GM10266 (cell line): Measurements from ENCODE around the gene ATXN1.
A peak's percentile ranks its signal among the peaks of the same experiment; 100 is the strongest.

Source experiments
- DNase-seq: peaks from one replicate; pipeline ENCODE4 v3.0.0; 2012; ENCODE audit errors: extremely low spot score
- TF ChIP-seq, protein P1 (sequence below): IDR thresholded peaks from 2 replicates; pipeline ENCODE4 v1.5.1; 2012; ENCODE audit warnings: mild to moderate bottlenecking, low read depth; ENCODE audit not compliant: control insufficient read depth, insufficient read depth; ENCODE audit errors: missing control alignments

The ATXN1 gene

DNA sequence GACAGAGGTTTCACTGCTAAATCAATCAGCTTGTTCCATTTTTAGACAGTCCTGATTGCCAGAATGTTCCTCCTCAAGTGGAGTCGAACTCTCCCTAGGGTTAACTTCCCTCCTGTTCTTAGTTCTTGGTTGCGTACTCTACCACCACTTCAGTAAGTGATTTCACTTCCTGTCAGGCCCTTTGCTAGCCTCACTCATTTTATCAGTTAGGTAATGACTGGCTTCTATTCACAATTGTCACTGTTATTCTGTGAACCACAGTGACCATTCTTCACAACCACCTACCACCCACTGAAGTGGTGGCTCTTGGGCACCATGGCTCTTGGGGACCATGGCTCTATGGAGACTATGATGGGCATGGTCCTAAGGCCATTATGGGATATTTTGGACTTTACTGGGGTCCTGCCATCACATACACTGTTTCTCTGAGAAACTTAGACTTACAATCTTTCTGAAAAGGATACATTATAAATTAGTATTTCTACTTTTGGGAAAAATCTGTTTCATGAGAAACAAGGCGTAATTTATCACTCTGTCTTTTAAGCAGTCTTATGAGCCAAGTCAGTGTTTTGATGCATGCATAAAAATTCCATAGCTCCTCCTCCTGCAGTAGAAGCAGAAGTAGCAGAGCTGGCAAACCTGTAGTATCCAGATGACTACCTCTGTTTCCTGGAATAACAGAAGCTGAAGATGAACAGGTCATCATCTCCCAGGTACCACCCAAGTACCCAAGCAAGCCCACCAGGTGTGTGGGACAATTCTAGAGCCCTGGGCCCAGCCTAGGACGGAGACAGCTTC is 66.3 kb downstream of the ATXN1 start:
- DNase-seq, result peak; percentile 15
- TF ChIP-seq, protein P1, sequence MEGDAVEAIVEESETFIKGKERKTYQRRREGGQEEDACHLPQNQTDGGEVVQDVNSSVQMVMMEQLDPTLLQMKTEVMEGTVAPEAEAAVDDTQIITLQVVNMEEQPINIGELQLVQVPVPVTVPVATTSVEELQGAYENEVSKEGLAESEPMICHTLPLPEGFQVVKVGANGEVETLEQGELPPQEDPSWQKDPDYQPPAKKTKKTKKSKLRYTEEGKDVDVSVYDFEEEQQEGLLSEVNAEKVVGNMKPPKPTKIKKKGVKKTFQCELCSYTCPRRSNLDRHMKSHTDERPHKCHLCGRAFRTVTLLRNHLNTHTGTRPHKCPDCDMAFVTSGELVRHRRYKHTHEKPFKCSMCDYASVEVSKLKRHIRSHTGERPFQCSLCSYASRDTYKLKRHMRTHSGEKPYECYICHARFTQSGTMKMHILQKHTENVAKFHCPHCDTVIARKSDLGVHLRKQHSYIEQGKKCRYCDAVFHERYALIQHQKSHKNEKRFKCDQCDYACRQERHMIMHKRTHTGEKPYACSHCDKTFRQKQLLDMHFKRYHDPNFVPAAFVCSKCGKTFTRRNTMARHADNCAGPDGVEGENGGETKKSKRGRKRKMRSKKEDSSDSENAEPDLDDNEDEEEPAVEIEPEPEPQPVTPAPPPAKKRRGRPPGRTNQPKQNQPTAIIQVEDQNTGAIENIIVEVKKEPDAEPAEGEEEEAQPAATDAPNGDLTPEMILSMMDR, result no peak

DNA sequence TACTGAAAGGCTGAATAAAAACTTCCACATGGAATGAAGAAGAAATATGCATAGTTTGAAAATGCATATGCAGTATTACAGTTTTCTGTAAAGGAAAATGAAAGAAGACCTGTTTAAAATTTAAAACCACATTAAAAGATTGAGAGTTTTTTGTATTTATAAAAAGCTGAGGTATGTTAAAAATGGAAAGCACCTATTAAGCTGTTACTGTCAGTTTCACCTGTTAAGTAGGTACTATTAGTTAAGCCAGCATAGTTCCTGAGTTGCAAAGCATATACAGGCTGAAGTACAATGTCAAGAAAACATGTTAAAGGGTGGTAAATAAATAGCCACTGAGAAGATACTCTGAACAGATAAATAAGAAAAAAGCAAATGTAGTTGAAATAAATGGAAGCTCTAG is 69.9 kb downstream of the ATXN1 start:
- no peak for DNase-seq
- TF ChIP-seq, protein P1, result no peak

DNA sequence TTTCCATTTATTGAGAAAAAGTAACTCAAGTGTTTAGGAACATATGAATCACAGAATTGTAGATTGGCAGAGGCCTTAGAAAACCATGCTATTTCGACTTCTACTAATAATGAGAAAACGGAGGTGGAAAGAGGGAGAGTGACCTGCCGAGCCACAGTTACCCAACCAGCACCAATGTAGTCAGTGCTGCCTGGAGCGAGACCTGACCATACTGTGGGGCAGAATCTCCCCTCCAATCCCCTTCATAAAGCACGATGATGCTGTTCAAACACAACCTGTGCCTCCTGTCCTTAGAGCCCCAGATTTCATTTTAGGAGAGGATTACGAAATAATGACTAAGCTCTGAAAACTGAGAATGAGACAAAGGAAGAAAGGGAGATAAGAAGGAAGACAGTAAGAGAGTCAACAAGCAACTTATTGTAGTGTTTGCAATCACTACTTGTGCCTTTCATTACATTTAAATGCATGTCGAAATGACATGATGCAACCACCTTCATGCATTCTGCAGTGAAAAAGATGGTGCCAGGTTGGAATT is 70.6 kb downstream of the ATXN1 start:
- DNase-seq, result peak; percentile 47
- TF ChIP-seq, protein P1, result no peak

DNA sequence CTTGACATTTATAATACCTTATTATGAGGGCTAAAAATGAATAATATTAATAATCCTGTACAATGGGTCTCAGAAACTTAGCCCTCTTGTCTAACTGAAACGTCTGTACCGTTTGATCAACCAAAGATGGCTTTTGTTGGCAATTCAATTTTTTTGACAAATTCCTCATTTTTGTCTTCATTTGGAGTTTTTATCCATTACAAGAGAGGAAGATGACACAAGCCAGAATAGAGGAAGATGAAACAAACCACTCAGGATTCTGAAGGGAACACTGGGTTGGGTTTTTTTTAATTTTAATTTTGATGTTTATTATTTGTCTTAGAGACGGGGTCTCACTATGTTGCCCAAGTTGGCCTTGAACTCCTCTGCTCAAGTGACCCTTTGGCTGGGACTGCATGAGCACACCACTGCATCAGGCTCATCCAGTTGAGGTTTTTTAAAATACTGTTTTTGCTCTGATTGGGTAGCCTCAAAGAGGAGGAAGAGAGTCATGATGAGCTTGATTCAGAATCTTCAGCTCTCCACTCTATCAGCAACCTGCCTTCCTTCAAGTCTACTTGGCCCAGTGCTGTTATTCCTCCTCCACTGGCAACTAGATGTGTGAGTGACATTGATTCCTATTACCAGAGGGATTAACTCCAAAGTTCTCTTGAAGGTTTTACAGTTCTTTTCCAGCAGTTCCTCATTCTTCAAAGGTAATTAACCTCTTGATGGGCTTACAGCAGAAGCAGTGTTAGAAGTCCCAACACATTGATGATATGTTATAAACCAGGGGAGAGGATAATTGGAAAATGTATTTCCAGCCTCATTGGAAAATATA is 71.3 kb downstream of the ATXN1 start:
- TF ChIP-seq, protein P1, result no peak
- no peak for DNase-seq

DNA sequence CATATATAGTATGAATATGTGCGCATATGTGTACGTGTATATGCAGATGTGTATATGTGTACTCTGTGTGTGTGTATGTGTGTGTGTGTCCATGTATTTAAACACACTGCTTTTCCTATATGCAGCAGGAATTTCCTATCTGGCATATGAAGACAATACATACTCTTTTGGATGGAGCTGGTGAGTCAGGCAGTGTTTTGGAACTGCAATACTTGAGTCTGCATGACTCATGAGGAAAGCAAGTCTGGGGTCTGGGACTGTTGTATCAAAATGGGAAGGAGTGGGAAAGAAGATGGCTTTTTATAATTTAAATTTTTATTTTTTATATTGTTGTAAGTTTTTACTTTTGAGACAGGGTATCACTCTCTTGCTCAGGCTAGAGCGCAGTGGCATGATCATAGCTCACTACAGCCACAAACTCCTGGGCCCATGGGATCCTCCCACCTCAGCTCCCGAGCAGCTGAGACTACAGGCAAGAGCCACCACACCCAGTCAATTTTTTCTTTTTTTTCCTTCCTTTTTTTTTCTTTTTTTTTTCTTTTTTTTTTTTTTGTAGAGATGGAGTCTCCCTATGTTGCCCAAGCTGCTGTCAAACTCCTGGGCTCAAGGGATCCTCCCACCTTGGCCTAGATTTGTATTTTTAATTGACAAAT is 72.2 kb downstream of the ATXN1 start:
- TF ChIP-seq, protein P1, result no peak
- DNase-seq, result no peak

DNA sequence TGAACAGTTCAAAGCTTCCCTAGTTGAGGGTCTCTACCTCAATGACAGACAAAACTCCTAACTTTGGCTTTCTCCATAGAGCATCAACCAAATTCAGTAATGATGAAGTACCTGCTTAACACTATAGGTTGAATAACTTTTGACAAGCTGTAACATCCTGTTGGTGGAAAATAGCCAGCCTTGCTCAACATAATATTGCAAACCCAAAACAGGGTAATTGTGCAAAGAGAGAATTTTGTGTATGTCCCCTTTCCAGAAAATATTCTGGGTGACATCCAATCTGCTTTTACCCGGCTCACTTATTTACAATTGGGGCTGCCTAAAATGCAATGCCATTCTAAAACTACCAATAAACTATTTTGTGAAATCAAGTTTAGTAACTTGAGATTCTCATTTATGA is 72.8 kb downstream of the ATXN1 start:
- TF ChIP-seq, protein P1, result no peak
- DNase-seq, result no peak

DNA sequence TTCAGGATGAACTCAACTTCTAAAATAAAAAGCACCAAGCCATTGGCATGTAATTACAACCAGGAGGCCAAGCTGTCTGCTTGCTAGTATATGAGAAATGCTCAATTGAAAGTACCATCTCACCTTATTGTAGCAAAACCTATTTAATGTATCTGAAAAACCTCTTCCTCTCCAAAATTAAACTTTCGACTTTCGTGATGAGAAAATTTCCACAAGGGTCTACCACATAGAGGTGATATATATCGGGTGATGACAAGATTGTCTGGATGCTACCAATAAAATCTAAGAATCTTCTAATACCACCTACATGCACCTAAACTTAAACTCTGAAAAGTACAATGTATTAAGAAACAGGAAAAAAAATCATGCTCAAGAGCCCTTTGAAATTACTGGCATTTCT is 74.2 kb downstream of the ATXN1 start:
- TF ChIP-seq, protein P1, result no peak
- no peak for DNase-seq
